Spleen (tissue), 7 donors: ENCODE measurements around the gene CTAG1B.

Experiments used
- CTCF ChIP-seq, 11 experiments: fragments of 200-600 bp in 7 of 11; fragments of 450-650 bp in 4 of 11; sonication (generic) in 4 of 11; IDR thresholded peaks in 8 of 11; conservative IDR thresholded peaks in 3 of 11; 1 replicate in 7 of 11; 2 replicates in 4 of 11; pipeline versions ENCODE4 v1.4.0 to v1.8.0; 2016 to 2021; ENCODE audit warnings: antibody characterized with exemption in 11 of 11, inconsistent platforms in 4 of 11, mild to moderate bottlenecking in 1 of 11
- POLR2A ChIP-seq, 3 donors: fragments of 450-650 bp; IDR thresholded peaks; one replicate each; pipeline ENCODE4 v1.5.1; 2017; ENCODE audit warnings: antibody characterized with exemption in 3 of 3, mild to moderate bottlenecking in 1 of 3
- POLR2AphosphoS5 ChIP-seq, 3 donors: sonication (generic); formaldehyde crosslinking; IDR thresholded peaks; one replicate each; pipeline ENCODE4 v1.5.1; 2017; ENCODE audit warnings: antibody characterized with exemption in 3 of 3
- donor health status: DM: no; HTN: no; CAD: no; lungs with moderate emphysema.
- donor health status: DM: no; HTN: no; CAD: no.
- donor health status: DM: no; HTN: no; CAD: no.

- TF ChIP-seq CTCF (IDR thresholded peaks at IDR 0.05 in 8 of 11, conservative IDR thresholded peaks at IDR 0.05 in 3 of 11) (no peak), POLR2A (IDR thresholded peaks at IDR 0.05) (no peak), POLR2AphosphoS5 (IDR thresholded peaks at IDR 0.05) (no peak)
Observed at GRCh38 chrX:154653048-154653401, 33.9 kb upstream of the CTAG1B start.
